NCI-H2196 (cell line): ENCODE measurements around the gene AGAP1.

ENCODE experiments used
- DNase-seq: peaks from one replicate; lab custom pipeline; 2025; ENCODE audit not compliant: unreplicated experiment; lab: John Stamatoyannopoulos, UW

The AGAP1 gene

DNA sequence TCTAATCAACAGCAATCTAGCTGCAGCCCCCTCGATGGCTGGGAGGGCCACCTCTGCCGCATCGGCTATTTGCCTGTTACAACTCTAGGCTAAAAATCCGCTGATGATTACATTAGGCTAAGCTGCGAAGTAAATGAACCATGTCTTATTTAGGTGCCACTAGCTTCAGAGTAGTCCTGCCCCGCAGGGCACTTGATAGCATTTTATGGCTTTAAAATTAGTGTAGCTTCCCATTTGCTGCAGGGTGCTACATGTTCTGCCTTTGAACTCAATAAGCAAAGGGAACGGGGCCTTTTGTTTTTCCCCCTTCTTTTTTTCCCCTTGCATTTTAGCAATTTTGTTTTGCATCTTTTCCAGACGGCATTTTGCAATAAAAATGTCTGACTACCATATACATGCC is 404.1 kb downstream of the AGAP1 start:
- no peak for DNase-seq

DNA sequence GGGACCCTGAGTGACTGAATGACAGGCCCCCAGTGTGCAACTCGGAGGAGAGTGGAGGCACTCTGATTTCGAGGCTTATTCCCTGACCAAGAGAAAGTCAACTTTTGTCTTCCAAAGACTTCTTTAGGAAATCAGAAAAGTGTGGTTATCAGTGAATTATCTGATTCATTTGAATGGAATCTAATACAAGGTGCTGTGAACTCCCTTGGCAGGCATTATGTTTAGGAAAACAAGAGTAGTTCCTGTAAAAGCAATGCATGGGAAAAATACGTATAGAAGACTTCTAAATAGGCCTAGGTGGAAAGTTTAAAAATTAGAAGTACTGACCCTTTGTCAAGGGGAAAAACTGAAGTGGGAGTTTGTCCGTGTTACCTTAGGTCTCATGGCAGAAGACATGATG is 404.9 kb downstream of the AGAP1 start:
- DNase-seq: no peak

DNA sequence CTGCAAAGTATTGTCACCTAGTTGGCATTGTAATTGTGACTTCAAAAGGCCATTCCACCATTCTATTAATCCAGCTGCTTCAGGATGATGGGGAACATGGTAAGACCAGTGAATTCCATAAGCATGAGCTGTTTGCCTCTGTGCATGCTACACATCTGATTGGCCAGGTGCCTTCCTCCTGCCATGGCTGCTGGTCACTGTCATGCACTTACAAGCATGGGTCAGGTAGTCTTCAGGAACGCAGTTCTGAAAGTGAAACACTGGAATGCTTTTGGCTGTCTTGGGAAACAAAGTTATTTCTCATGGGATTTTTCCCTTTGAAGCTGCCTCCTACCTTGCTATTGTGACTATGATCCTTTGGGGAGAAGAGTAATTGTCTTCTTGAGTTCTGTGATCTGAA is 406.8 kb downstream of the AGAP1 start:
- no peak for DNase-seq

DNA sequence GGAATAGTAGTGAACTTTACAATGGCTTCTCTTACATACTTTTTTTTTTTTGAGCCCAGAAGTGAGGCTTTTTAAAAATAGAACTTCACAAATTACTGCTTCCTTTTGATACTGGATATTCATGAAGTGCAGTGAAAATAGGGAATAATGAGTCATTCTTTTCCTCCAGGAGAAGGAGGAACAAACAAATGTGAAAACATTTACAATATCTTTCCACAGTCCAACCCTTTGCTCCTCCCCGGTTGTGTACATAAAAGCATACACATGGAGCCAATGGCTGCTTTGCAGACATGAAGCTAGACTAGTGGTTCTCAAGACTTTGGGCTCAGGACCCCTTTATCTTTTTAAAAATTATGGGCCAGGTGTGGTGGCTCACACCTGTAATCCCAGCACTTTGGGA is 407.4 kb downstream of the AGAP1 start:
- no peak for DNase-seq

GRCh38 chr2:235903782-235904584 is 410.1 kb downstream of the AGAP1 start:
- no peak for DNase-seq

DNA sequence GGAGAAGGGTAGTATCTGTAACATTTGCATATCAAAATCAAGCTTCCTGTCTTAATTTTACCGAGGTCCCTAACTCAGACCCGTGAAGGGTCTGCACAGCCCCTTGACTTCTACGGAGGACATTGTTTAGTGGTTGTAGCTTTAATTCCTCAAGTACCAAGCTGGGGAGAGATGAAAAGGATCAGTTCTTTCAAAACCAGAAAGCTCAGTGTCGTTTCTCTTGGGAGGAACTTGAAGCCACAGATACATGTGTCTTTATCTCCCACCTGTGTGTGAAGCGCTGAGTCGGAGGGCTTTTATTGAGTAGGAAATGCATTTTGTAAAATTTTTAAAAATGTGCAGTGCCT is 410.7 kb downstream of the AGAP1 start:
- no peak for DNase-seq

DNA sequence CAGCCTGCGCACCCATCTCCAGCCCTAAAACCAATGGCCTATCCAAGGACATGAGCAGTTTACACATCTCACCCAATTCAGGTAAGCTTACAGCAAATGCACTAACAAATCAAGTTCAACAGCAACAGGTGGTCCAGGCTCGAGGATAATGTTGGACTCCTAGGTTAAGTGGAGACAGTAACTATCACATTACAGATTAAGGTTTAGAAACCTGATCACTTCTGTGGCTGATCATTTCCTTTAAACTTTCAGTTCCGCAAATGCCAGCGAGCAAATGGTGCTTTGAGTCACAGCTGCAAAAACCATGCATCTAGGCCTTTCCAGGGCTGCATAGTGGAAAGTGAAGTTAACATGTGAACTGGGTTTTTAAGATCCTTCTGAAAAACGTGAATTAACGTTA is 415.0 kb downstream of the AGAP1 start:
- no peak for DNase-seq

DNA sequence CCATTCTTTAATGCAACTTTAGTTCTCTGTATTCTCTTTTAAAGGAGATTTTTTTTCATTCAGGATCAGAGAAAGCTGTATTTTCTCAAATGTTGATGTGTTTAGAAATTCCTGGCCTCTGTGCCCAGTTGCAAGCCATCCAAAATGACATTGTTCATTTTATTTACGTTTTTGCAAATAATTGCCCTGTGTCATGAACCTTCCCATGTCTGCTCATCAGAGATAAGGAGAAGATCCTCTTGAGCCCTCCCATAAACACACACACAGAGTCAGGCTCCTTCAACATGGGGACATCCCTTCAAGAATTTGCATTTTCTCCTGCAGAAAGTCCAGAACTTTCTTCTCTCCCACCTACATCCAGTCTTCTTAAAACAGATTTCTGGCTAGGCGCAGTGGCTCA is 415.5 kb downstream of the AGAP1 start:
- DNase-seq: no peak

DNA sequence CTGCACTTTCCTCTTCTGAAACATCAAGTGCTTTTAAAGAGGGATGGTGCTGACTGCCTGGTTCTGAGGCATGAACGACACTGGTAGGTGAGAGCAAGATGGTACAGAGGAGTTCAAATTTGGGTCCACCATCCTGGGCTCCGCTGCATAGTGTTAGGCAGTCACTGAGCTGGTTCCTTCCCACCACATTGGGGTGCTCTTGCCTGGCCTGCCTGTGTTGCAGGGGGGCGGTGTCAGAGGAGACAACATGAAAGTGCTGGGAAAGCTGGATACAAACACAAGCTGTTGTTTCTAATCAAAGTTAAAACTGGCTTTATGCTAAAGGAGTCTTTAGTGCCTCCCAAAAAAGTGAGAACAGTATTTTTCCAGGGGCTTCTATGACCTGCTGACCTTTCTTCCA is 416.2 kb downstream of the AGAP1 start:
- DNase-seq: no peak

GRCh38 chr2:235911125-235911524 is 417.3 kb downstream of the AGAP1 start:
- DNase-seq: no peak

DNA sequence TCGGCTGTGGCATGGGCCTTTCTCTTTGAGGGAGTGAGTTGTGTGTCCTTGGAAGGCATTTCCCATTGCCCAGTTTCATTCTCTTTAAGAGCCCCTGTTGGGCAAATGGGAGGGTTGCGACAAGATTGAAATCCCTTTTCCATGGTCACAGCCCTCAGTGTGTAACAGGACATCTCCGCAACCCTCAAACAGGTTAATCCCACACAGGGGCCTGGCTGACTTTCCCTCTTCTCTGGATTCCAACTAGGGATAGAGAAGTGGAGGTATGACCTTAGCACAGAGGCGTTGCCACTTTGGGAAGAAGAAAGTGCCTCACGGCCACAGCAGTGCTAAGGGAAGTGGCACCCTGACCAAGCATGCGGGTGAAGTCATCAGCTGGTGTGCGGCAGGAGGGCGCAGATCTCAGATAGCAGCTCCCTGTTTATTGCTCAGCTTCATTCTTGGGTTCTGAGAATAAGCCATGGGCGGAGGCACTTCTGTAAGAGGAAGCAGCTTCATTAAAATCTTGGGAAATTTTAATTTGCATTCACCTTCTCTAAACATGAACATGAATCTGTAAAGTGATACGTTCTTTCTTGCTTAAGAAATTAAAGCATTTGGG is 417.9 kb downstream of the AGAP1 start:
- DNase-seq: no peak

GRCh38 chr2:235914756-235915155 is 420.9 kb downstream of the AGAP1 start:
- no peak for DNase-seq

- DNase-seq: no peak
Measured at GRCh38 chr2:235917506-235917905, 423.7 kb downstream of the AGAP1 start.

DNA sequence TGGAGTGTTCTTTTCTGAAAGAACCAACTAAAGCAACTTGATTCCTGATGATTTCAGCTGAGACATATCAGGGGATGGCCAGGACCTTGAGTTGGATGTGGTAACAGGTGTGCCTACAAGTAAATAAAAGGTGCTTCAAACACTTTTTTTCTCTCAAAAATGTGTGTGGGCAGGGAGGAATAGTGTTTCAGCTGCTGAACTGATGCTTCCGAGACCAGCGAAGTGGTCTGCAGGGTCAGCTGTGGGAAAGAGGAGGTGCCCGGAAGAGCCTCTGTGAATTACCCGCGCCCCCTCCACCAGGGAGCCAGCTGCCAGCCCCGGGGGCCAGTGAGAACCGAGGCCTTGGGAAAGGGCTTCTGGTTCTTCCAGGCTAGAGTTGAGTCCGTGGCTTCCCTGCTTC is 425.0 kb downstream of the AGAP1 start:
- DNase-seq: no peak

- DNase-seq: no peak
Measured at GRCh38 chr2:235920216-235920865, 426.5 kb downstream of the AGAP1 start.

DNA sequence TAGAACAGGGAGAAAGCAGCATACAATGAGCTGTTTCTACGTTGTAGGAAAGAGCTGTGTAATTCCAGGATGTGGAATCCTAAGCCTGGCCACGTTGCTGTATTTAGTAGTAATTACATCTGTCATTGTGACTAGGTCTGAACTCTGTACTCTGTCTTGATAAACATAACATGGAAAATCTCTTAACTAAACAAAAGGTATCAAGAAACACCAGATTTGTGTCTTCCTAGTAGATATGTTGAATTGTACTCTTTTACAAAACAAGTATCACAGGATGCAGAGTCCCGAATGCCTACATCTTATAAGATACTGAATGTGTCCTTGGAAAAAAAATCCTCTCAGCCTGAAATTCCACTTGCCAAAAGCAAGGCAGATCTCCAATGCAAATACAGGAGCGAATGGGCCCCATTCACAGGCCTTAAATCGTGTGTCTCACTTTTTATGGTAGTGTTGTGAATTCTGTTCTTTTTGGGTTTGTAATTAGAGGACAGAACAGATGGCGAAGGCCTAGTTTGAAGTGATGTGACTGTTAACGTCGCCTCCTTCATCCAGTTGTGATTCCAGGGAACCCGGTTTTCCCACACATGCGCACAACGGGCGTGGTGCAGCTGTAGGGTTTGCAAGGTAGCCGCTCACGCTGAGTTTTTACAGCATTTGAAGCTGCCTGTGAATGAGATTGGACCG is 427.8 kb downstream of the AGAP1 start:
- no peak for DNase-seq

- DNase-seq: no peak
Measured at GRCh38 chr2:235922839-235923238, 429.0 kb downstream of the AGAP1 start.

- no peak for DNase-seq
Measured at GRCh38 chr2:235923859-235924674, 430.2 kb downstream of the AGAP1 start.

DNA sequence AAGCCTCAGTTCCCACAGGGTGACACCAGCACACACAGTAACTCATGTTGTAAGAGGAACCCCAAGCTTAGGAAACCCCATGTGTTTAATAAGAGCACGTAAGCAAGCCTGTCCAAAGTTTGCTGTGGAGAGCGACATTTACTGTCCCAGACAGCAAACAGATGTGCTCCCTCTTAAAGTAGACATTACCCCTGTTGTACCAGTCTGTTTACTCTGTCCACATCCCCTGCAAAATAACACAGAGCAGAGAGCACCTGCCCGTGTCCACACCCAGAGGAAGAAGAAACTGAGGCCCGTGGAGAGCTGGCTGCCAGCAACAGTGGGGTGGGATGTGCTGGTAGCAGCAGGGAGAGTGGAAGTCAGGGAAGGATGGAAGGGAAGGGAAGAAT is 430.8 kb downstream of the AGAP1 start:
- DNase-seq: no peak

DNA sequence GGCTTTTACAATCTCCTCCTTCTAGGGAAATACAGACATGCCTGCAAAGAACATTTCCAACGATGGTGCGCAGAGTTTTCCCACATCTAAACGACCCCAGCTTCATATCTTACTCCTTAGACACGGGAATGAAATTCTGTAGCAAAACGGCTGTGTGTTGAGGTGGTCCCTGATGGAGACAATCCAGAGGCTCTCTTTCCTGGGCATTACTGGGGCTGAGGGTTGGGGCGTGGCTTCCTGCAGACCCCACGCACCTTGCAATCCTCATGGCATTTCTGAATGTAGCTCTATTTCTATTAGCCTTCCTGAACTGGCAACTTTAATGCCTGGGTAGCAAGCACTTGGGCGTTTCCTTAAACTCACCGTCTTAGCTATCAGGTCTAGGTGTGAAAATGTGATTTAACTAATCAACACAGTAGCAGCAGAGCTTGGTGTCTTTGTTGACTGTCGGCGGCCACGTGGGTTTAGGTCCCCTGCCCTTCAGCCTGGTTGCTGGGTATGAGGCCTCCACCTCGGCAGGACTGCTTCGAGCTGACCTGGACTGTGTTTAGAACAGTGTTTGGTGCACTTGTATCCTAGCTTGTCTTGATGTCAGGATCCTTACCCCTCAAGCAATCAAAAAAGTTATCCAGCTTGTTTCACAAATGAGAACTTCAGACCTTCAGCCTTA is 431.5 kb downstream of the AGAP1 start:
- no peak for DNase-seq

GRCh38 chr2:235926229-235926628 is 432.4 kb downstream of the AGAP1 start:
- DNase-seq: no peak
